Fibroblast of pulmonary artery (primary cell): ENCODE results near the gene GAST.
A peak's percentile ranks its signal among the peaks of the same experiment; 100 is the strongest.

Source experiments
- DNase-seq: peaks from one replicate; pipeline ENCODE4 v3.0.0-alpha.2; 2010; ENCODE audit warnings: low read depth
- H3K4me3 ChIP-seq: replicated peaks from 2 replicates; pipeline ENCODE4 v1.5.1; 2011; ENCODE audit warnings: low read depth, mild to moderate bottlenecking, control low read depth, low read length, moderate library complexity
- CTCF ChIP-seq: IDR thresholded peaks from 2 replicates; pipeline ENCODE4 v1.5.1; 2011; ENCODE audit warnings: mild to moderate bottlenecking, control low read depth, low read length, inconsistent platforms; ENCODE audit errors: missing control alignments

Gene GAST

GRCh38 chr17:41702712-41703111 lies 9.4 kb upstream of the GAST start:
- no peak overlapping the region for H3K4me3 ChIP-seq
- no peak for DNase-seq
- no peak for TF ChIP-seq CTCF

DNA sequence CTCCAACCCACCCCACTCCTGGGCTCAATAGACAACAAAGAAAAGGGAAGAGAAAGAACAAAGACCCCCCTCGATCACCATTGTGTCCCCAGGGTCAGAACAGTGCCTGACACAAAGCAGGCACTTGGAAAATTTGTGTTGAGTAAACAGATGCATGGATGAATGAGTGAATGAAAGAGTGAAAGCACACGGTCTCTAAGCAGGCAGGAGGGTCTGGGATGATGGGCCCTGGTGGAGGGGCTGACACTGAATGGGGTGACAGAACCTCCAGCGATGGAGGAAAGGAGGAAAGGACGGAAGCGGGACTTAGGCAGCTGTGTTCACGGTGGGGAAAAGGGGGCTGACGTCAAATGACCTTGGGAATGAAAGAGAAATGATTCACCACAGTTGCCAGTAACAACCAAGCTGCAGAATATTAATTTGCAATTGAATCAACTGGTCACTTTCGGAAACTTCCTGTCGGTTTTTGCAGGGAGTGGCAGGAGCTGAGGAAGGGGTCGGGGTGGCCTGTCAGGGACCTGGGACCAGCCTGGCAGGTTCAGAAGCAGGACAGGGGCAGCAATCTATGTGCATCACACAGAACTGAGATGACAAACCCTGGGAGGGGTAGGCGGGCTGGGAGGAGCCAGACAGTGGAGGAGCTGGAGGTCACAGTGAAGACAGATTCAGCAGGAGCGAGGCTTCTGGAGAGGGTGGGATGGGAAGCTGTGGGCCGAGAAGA lies 6.7 kb upstream of the GAST start:
- H3K4me3 ChIP-seq, result no peak overlapping the region

DNA sequence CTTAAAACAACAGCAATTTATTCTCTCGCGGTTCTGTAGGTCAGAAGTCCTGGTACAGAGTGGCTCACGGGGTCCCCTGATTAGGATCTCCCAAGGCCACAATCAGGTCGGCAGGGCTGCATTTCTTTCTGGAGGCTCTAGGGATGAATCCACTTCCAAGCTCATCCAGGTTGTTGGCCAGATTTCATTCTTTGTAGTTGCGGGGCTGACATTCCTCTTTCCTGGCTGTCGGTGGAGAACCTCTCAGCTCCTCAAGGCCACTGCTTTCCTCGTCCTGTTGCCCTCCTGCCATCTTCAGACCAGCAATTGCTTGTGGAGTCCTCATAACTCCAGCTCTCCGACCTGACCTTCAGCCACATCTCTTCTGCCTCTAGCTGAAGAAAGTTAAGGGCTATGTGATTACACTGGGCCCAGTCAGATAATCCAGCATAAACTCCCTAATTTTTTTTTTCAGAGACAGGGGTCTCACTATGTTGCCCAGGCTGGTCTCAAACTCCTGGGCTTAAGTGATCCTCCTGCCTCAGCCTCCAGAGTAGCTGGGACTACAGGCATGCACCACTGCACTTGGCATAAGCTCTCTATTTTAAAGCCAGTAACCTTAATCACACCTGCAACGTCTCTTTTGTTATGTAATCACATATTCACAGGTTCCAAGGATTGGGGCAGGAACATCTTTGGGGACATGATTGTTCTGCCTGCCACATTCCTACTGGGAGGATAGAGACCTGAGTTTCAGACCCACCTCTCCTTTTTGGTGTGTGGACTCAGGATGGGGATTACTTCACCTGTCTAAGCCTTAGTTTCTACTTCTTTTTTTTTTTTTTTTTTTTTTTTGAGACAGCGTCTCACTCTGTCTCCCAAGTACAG lies 4.1 kb upstream of the GAST start:
- DNase-seq, result no peak
- no peak for TF ChIP-seq CTCF
- H3K4me3 ChIP-seq, result no peak overlapping the region

More for the DNA sequence above, 6.7 kb upstream of the GAST start:
- no peak for TF ChIP-seq CTCF
- peak; percentile 61 for DNase-seq

DNA sequence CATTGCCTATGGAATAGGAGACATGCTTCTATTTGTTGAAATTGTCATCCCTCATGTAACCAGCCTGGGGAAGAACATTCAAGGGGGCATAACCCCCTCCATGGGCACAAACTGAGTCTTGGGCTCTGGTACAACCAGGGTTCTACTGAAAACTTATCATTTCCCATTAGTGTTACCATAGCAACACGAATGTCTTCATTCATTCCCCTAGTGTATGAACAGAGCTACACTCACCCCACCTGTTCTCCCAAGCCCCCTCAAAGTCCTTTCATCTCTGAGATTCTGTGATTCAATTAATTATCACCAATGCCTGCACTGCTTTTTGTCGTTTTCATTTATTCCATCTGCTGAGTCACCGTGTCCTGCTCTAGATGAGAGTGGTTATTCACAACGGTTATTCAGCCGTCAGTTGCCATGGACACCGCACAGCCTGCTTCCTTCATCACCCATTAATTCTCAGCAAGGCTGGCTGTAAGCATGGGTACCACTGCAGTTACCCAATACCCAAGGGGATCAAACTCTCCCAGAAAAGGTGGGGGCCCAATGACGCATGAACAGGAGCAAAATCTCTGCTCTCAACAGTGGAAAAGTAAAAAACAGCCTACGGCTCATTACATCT lies 1.6 kb upstream of the GAST start:
- no peak overlapping the region for H3K4me3 ChIP-seq
- no peak for TF ChIP-seq CTCF
- peak; percentile 71 for DNase-seq

DNA sequence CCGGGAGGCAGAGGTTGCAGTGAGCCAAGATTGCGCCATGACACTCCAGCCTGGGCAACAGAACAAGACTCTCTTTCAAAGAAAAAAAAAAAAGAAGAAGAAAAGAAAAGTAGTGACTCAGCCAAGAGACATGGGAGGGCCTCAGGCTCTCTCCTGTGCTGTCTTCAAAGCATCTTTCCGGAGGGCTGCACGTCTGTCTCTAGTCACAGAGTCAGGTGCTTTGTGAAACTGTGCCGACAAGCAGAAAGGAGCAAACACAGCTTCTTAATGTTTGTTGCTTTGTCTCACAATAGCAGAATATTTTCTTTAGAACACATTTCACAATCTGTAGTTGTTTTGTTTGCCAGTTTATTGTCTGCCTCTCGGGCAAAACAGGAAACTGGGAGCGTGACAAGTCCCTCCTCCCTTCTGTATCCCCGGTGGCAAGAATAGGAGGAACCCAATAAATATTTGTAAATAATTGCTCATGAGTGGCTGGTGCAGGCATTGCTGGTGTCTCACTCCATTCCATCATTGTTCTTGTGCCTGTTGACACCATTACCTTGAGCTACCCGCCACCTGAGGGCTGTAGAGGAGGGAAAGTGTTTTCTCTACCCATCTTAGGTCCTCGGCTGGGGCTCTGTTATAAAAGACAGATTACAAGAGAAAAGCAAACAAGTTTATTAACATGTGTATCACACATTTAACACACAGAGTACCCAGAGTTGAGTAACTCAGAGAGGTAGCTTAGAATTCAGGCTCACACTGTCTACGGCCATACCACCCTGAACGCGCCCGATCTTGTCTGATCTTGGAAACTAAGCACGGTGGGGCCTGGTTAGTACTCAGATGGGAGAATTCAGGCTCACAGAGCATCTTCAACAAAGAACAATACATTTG lies 5.5 kb downstream of the GAST start:
- peak; percentile 65 for DNase-seq
- TF ChIP-seq CTCF, result no peak
- no peak overlapping the region for H3K4me3 ChIP-seq

DNA sequence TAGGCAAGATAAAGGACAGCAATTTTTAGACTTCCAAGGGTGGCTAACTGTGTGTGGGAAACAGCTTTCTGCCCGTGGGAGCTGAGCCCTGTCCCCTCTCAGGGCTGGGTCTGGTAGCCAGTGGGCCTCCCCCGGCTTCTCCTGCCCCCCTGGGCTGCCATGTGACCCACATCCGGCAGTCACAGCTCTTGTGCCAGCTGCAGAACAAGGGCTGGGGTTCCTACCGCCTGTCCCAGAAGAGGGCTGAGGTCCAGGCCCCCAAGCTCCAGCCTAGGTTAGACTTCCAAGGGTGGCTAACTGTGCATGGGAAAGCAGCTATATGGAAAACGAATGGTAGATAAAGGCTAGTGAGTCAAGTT lies 6.1 kb downstream of the GAST start:
- DNase-seq, result no peak
- no peak overlapping the region for H3K4me3 ChIP-seq
- TF ChIP-seq CTCF, result no peak
